ENCODE data around the gene ZNF146.

DNA sequence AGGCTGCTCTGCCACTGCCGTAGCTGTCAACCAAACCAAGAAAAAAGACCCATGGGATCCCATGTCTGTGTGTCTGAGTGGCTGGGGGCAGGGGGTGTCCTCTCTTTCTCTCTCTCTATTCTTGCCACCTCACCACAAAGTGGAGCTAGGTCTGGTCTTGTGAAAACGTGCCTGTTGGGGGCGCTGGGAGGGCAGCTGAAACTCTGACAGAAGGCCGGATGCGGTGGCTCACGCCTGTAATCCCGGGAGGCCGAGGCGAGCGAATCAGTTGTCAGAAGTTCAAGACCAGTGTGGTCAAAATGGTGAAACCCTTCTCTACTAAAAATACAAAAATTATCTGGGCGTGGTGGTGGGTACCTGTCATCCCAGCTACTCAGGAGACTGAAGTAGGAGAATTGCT is 29.2 kb downstream of the ZNF146 start:
- TF ChIP-seq, protein P1, sequence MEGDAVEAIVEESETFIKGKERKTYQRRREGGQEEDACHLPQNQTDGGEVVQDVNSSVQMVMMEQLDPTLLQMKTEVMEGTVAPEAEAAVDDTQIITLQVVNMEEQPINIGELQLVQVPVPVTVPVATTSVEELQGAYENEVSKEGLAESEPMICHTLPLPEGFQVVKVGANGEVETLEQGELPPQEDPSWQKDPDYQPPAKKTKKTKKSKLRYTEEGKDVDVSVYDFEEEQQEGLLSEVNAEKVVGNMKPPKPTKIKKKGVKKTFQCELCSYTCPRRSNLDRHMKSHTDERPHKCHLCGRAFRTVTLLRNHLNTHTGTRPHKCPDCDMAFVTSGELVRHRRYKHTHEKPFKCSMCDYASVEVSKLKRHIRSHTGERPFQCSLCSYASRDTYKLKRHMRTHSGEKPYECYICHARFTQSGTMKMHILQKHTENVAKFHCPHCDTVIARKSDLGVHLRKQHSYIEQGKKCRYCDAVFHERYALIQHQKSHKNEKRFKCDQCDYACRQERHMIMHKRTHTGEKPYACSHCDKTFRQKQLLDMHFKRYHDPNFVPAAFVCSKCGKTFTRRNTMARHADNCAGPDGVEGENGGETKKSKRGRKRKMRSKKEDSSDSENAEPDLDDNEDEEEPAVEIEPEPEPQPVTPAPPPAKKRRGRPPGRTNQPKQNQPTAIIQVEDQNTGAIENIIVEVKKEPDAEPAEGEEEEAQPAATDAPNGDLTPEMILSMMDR (IDR thresholded peaks at IDR 0.05): no peak
- TF ChIP-seq EP300 (IDR thresholded peaks at IDR 0.05): no peak
- TF ChIP-seq POLR2A (IDR thresholded peaks at IDR 0.05): no peak
- TF ChIP-seq POLR2AphosphoS5 (IDR thresholded peaks at IDR 0.05): no peak

All from upper lobe of left lung (tissue), 4 donors.